ENCODE data around the gene ANKRD29.

GRCh38 chr18:23640052-23640451 is 22.7 kb downstream of the ANKRD29 start:
- no peak for TF ChIP-seq CTCF (IDR thresholded peaks at IDR 0.05)
- TF ChIP-seq POLR2A (IDR thresholded peaks at IDR 0.05), result no peak

Measured in testis (tissue), 2 donors.